H9 (cell line): ENCODE measurements around the gene CFAP46. TPM values are rescaled to one million over a fixed set of nuclear protein-coding genes. Genes with fewer than 3 reads are reported as not detected.

Source experiments
- DNase-seq: peaks from one replicate; pipeline ENCODE4 v3.0.0-alpha.2; 2017
- H2AFZ ChIP-seq: one replicate; pipeline ENCODE4 v1.6.1; 2013; ENCODE audit warnings: mild to moderate bottlenecking, low read length, control low read depth, moderate library complexity
- H2AK5ac ChIP-seq: 2 replicates; pipeline ENCODE4 v1.6.1; 2013; ENCODE audit warnings: low read length, control low read depth, mixed read lengths; ENCODE audit not compliant: insufficient read length
- H2BK120ac ChIP-seq: one replicate; pipeline ENCODE4 v1.6.1; 2013; ENCODE audit warnings: low read depth, mild to moderate bottlenecking, low read length, control low read depth, inconsistent platforms; ENCODE audit not compliant: poor library complexity, severe bottlenecking
- H2BK12ac ChIP-seq: 2 replicates; pipeline ENCODE4 v1.6.1; 2013; ENCODE audit warnings: low read length, control low read depth, mixed read lengths, low read depth; ENCODE audit not compliant: insufficient read length
- H2BK15ac ChIP-seq: 2 replicates; pipeline ENCODE4 v1.6.1; 2013; ENCODE audit warnings: low read depth, low read length, control low read depth
- H2BK20ac ChIP-seq: one replicate; pipeline ENCODE4 v1.6.1; 2013; ENCODE audit warnings: low read depth, mild to moderate bottlenecking, low read length, control low read depth, inconsistent platforms; ENCODE audit not compliant: poor library complexity, severe bottlenecking
- H2BK5ac ChIP-seq: 2 replicates; pipeline ENCODE4 v1.6.1; 2013; ENCODE audit warnings: low read length, control low read depth, mixed read lengths; ENCODE audit not compliant: insufficient read length
- H3K14ac ChIP-seq: 2 replicates; pipeline ENCODE4 v1.6.1; 2013; ENCODE audit warnings: low read length, control low read depth; ENCODE audit not compliant: insufficient read depth
- H3K18ac ChIP-seq: 2 replicates; pipeline ENCODE4 v1.6.1; 2013; ENCODE audit warnings: low read depth, mild to moderate bottlenecking, mixed read lengths, low read length, control low read depth; ENCODE audit not compliant: insufficient read length
- H3K23ac ChIP-seq: 2 replicates; pipeline ENCODE4 v1.6.1; 2013; ENCODE audit warnings: low read length, control low read depth, mixed read lengths, low read depth; ENCODE audit not compliant: insufficient read length
- H3K23me2 ChIP-seq: 2 replicates; pipeline ENCODE4 v1.6.1; 2013; ENCODE audit warnings: low read depth, mild to moderate bottlenecking, mixed read lengths, low read length, control low read depth; ENCODE audit not compliant: insufficient read length, poor library complexity, severe bottlenecking
- H3K27ac ChIP-seq: 2 replicates; pipeline ENCODE4 v1.5.1; 2013; ENCODE audit warnings: low read length, control low read depth, mixed read lengths, low read depth; ENCODE audit not compliant: insufficient read length
- H3K27me3 ChIP-seq: 2 replicates; pipeline ENCODE4 v1.6.1; 2013; ENCODE audit warnings: low read length, control low read depth, inconsistent platforms; ENCODE audit not compliant: insufficient read depth
- H3K4ac ChIP-seq: 2 replicates; pipeline ENCODE4 v1.6.1; 2013; ENCODE audit warnings: low read depth, mild to moderate bottlenecking, control low read depth, inconsistent platforms, low read length, moderate library complexity
- H3K4me1 ChIP-seq: 2 replicates; pipeline ENCODE4 v1.6.1; 2013; ENCODE audit warnings: low read length, control low read depth, inconsistent platforms; ENCODE audit not compliant: insufficient read depth
- H3K4me2 ChIP-seq: 2 replicates; pipeline ENCODE4 v1.6.1; 2013; ENCODE audit warnings: low read length, control low read depth, mixed read lengths; ENCODE audit not compliant: insufficient read length, insufficient read depth
- H3K56ac ChIP-seq: 2 replicates; pipeline ENCODE4 v1.6.1; 2013; ENCODE audit warnings: low read depth, mild to moderate bottlenecking, mixed read lengths, low read length, control low read depth; ENCODE audit not compliant: insufficient read length
- H3K79me1 ChIP-seq: 2 replicates; pipeline ENCODE4 v1.6.1; 2013; ENCODE audit warnings: low read depth, mild to moderate bottlenecking, moderate library complexity, low read length, control low read depth, inconsistent platforms; ENCODE audit not compliant: insufficient read depth, poor library complexity, severe bottlenecking
- H3K79me2 ChIP-seq: 2 replicates; pipeline ENCODE4 v1.6.1; 2013; ENCODE audit warnings: low read length, control low read depth, inconsistent platforms; ENCODE audit not compliant: insufficient read depth
- H3K9ac ChIP-seq: 2 replicates; pipeline ENCODE4 v1.6.1; 2013; ENCODE audit warnings: low read length, control low read depth, mixed read lengths; ENCODE audit not compliant: insufficient read length; ENCODE audit errors: extremely low read depth
- H3K9me3 ChIP-seq: one replicate; pipeline ENCODE4 v1.6.1; 2013; ENCODE audit warnings: low read depth, low read length, inconsistent platforms; ENCODE audit not compliant: control insufficient read depth
- H3T11ph ChIP-seq: one replicate; pipeline ENCODE4 v1.6.1; 2013; ENCODE audit warnings: mild to moderate bottlenecking, low read length, control low read depth, inconsistent platforms
- H4K20me1 ChIP-seq: one replicate; pipeline ENCODE4 v1.6.1; 2013; ENCODE audit not compliant: control insufficient read depth, insufficient read length, insufficient read depth
- H4K5ac ChIP-seq: 2 replicates; pipeline ENCODE4 v1.6.1; 2013; ENCODE audit warnings: low read depth, mild to moderate bottlenecking, mixed read lengths, low read length, control low read depth; ENCODE audit not compliant: insufficient read length
- H4K8ac ChIP-seq: replicated peaks from 2 replicates; pipeline ENCODE4 v1.6.1; 2013; ENCODE audit warnings: low read length, control low read depth, mixed read lengths, low read depth; ENCODE audit not compliant: insufficient read length
- H4K91ac ChIP-seq: 2 replicates; pipeline ENCODE4 v1.6.1; 2013; ENCODE audit warnings: low read depth, mild to moderate bottlenecking, moderate library complexity, mixed read lengths, low read length, control low read depth; ENCODE audit not compliant: insufficient read length
- H3K27ac Mint-ChIP-seq, 3 experiments: 2 replicates in 2 of 3; 3 replicates in 1 of 3; pipeline ENCODE4 v1.8.0; 2020 to 2021; ENCODE audit warnings: mixed read lengths in 3 of 3, mild to moderate bottlenecking in 1 of 3, moderate library complexity in 1 of 3
- H3K27me3 Mint-ChIP-seq: 2 replicates; pipeline ENCODE4 v1.8.0; 2021; ENCODE audit warnings: low read depth, mild to moderate bottlenecking, moderate library complexity, mixed read lengths
- H3K36me3 Mint-ChIP-seq, 3 experiments: 2 replicates in 2 of 3; 3 replicates in 1 of 3; pipeline ENCODE4 v1.8.0; 2020 to 2021; ENCODE audit warnings: low read depth in 3 of 3, mixed read lengths in 3 of 3; ENCODE audit not compliant: insufficient read depth in 1 of 3
- H3K4me1 Mint-ChIP-seq, 2 experiments: 2 replicates each; pipeline ENCODE4 v1.8.0; 2020; ENCODE audit warnings: mixed read lengths in 2 of 2
- H3K4me3 Mint-ChIP-seq, 2 experiments: 2 replicates in 1 of 2; 3 replicates in 1 of 2; pipeline ENCODE4 v1.8.0; 2020 to 2021; ENCODE audit warnings: mild to moderate bottlenecking in 2 of 2, mixed read lengths in 2 of 2, moderate library complexity in 1 of 2
- H3K9me3 Mint-ChIP-seq, 2 experiments: 2 replicates in 1 of 2; 3 replicates in 1 of 2; pipeline ENCODE4 v1.8.0; 2020; ENCODE audit warnings: mild to moderate bottlenecking in 2 of 2, mixed read lengths in 2 of 2, moderate library complexity in 1 of 2
- whole genome bisulfite sequencing: extraction: QIAGEN DNeasy Blood & Tissue Kit; methylation state at CpG from one replicate; pipeline ENCODE4 v1.1.7; 2013; ENCODE audit warnings: missing lambda C conversion rate, low lambda C conversion rate, mixed read lengths; ENCODE audit not compliant: insufficient read length; ENCODE audit errors: extremely low coverage; 5-methylcytosine and 5-hydroxymethylcytosine counted together
- total RNA-seq: library from RNA; stranded (reverse); gene quantifications from 2 replicates; pipeline ENCODE4 v1.2.1, GENCODE V29; 2021
- TF ChIP-seq, protein P1 (sequence below): fragments of 200-600 bp; sonication (generic); conservative IDR thresholded peaks from 3 replicates; pipeline ENCODE4 v1.8.0; 2021; ENCODE audit warnings: antibody characterized with exemption, mild to moderate bottlenecking

CFAP46 gene
- total RNA-seq, 1 experiment from 2014 or later = 3.1 TPM

DNA sequence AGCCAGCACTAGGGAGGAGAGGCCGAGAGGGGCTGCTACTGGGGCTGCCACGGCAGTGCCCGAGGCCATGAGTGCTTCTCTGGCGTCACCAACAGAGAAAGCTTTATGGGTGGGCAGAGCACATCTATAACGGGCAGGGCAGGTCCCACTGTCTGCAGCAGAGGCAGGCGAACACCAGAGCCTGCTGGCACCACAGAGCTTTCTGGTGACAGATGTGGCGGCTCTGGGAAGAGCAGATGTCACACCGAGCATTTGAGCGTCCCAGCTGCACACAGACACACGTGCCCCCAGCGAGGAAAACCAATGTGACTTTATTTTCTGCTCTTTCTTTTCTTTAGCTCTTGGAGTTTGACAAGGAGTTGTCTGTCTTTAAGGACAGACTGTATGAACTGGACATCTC lies 176.9 kb downstream of the CFAP46 start:
- Histone ChIP-seq H3K18ac (no peak overlapping the region), H3K14ac (no peak overlapping the region), H3K4ac (no peak overlapping the region), H3K56ac (no peak overlapping the region), H4K20me1 (peaks cover 2% of the 10 kb centered on the region), H2BK15ac (no peak overlapping the region), H3K4me2 (no peak overlapping the region), H3K4me1 (no peaks in the 10 kb centered on the region), H4K91ac (no peak overlapping the region), H3K27ac (no peak overlapping the region), H3K79me2 (no peaks in the 10 kb centered on the region), H3K9me3 (no peaks in the 10 kb centered on the region), H3K23ac (no peak overlapping the region), H4K8ac (no peak overlapping the region), H3K9ac (no peak overlapping the region), H3K23me2 (no peaks in the 10 kb centered on the region), H4K5ac (no peak overlapping the region), H2BK12ac (no peak overlapping the region), H3K27me3 (no peaks in the 10 kb centered on the region), H2AK5ac (no peak overlapping the region), H2BK20ac (no peak overlapping the region), H2AFZ (no peak overlapping the region), H2BK120ac (no peak overlapping the region), H2BK5ac (no peak overlapping the region), H3K79me1 (no peaks in the 10 kb centered on the region), H3T11ph (no peak overlapping the region)
- no CpG with 5 or more reads among the region's 11 CpGs for WGBS
- H3K36me3 Mint-ChIP-seq = peaks cover 16 to 42% (median 21%) of the 10 kb centered on the region in 3 experiments
- no peak for DNase-seq
- peak overlapping the region in 2 of 3 experiments; percentile 59 to 61; a peak in 1 of 7 replicates for H3K27ac Mint-ChIP-seq
- TF ChIP-seq, protein P1, sequence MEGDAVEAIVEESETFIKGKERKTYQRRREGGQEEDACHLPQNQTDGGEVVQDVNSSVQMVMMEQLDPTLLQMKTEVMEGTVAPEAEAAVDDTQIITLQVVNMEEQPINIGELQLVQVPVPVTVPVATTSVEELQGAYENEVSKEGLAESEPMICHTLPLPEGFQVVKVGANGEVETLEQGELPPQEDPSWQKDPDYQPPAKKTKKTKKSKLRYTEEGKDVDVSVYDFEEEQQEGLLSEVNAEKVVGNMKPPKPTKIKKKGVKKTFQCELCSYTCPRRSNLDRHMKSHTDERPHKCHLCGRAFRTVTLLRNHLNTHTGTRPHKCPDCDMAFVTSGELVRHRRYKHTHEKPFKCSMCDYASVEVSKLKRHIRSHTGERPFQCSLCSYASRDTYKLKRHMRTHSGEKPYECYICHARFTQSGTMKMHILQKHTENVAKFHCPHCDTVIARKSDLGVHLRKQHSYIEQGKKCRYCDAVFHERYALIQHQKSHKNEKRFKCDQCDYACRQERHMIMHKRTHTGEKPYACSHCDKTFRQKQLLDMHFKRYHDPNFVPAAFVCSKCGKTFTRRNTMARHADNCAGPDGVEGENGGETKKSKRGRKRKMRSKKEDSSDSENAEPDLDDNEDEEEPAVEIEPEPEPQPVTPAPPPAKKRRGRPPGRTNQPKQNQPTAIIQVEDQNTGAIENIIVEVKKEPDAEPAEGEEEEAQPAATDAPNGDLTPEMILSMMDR = no peak
- no peak overlapping the region for H3K4me3 Mint-ChIP-seq
- H3K9me3 Mint-ChIP-seq = peaks cover 10 to 18% of the 10 kb centered on the region in 2 experiments; a peak in 4 of 5 replicates
- peaks cover 2% of the 10 kb centered on the region; the same call in 1 of the 2 replicates for H3K27me3 Mint-ChIP-seq
- H3K4me1 Mint-ChIP-seq = no peaks in the 10 kb centered on the region
